GM18505 (cell line): ENCODE results near the gene PLA2G12B.

Experiments used
- ATAC-seq: cut with Tn5 transposase; IDR thresholded peaks from one replicate; pipeline ENCODE4 v1.9.1; 2021; ENCODE audit not compliant: unreplicated experiment
- POLR2A ChIP-seq: IDR thresholded peaks from 4 replicates; pipeline ENCODE4 v1.6.1; 2011; ENCODE audit warnings: borderline replicate concordance; ENCODE audit not compliant: insufficient read depth, insufficient read length; ENCODE audit errors: extremely low read depth

Gene PLA2G12B

GRCh38 chr10:72954230-72954595 is 393 bp downstream of the PLA2G12B start:
- no peak for TF ChIP-seq POLR2A
- no peak for ATAC-seq

- ATAC-seq, result no peak
- no peak for TF ChIP-seq POLR2A
Measured at GRCh38 chr10:72953687-72954086, 919 bp downstream of the PLA2G12B start.

DNA sequence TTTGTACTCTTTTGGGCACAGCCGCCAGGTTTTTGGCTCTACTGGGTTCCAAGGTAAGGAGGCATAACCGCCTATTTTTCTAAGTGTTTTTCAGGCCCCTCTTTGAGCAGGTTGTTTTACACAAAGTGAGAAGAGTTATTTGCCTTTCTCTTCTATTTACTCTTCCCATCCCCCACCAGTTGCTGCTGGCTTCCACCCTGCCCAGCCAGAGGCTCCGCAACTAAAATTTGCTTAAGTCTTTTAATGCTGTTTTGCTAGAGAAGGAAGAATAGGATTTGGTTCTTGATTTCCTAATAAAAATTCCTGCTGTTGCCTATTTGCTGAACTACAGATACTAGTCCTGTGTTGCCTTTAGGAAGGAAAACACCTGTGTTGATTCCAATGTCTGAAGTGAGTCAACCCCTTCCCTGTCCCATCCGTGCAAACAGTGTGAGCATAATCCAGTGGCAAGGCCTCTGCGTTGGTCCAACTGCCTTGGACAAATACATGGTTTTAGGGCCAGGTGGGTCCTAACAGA is 1.9 kb downstream of the PLA2G12B start:
- ATAC-seq, result no peak
- no peak for TF ChIP-seq POLR2A

- no peak for ATAC-seq
- no peak for TF ChIP-seq POLR2A
Measured at GRCh38 chr10:72952189-72952588, 2.4 kb downstream of the PLA2G12B start.

DNA sequence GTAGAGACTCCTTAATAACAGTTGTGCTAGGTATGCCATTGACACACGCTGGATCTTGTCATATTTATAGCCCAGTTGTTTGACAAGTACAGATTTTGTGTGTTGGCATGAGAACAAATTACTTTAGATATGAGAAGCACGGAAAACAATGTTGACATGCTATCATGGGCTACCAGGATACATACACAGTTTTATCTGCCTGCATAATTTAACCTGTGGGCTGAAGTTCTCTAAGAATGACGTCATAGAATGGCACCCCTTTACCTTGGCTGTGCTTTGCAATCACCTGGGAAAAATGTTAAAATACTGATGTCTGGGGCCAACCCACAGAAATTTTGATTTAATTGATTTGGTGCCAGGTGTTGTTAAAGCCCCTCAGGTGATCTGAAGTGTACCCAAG is 2.8 kb downstream of the PLA2G12B start:
- TF ChIP-seq POLR2A, result no peak
- ATAC-seq, result no peak

GRCh38 chr10:72948762-72949161 is 5.8 kb downstream of the PLA2G12B start:
- no peak for TF ChIP-seq POLR2A
- no peak for ATAC-seq

DNA sequence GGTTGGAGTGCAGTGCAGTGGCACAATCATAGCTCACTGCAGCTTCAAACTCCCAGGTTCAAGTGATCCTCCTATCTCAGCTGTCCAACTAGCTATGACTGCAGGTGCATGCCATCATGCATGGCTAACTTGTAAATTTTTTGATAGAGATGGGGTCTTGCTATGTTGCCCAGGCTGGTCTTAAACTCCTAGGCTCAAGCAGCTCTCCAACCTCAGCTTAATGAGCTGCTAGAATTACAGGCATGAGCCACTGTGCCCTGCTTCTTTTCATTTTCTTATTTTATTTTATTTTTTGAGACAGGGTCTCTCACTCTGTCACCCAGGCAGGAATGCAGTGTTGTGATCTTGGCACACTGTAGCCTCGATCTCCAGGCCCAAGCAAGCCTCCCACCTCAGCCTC is 7.6 kb downstream of the PLA2G12B start:
- ATAC-seq, result no peak
- TF ChIP-seq POLR2A, result no peak

GRCh38 chr10:72943498-72944234 is 10.9 kb downstream of the PLA2G12B start:
- ATAC-seq, result no peak
- no peak for TF ChIP-seq POLR2A

- no peak for TF ChIP-seq POLR2A
- no peak for ATAC-seq
Measured at GRCh38 chr10:72935361-72935760, 19.2 kb downstream of the PLA2G12B start.

- no peak for TF ChIP-seq POLR2A
- ATAC-seq, result no peak
Measured at GRCh38 chr10:72932259-72933015, 22.2 kb downstream of the PLA2G12B start.

DNA sequence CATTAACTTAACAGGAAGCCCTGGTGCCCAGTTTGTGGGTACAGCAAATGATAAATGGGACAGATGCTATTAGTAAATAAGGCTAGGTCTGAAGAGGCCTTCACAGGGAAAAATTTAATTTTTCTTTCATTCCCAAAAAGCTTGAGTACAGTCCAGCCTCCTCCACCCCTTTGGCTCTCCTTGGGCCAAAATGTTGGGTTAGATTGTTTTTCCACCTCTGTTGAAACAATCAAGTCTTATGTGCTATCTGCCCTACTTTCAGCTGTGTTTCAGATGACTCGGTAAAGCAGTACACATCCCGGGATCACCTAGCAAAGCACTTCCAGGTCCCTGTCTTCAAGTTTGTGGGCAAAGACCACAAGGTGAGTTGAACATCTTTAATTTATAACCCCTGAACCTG is 24.3 kb downstream of the PLA2G12B start:
- no peak for ATAC-seq
- TF ChIP-seq POLR2A, result no peak

GRCh38 chr10:72928798-72929197 is 25.8 kb downstream of the PLA2G12B start:
- TF ChIP-seq POLR2A, result no peak
- ATAC-seq, result no peak

GRCh38 chr10:72927485-72927884 is 27.1 kb downstream of the PLA2G12B start:
- no peak for TF ChIP-seq POLR2A
- no peak for ATAC-seq

DNA sequence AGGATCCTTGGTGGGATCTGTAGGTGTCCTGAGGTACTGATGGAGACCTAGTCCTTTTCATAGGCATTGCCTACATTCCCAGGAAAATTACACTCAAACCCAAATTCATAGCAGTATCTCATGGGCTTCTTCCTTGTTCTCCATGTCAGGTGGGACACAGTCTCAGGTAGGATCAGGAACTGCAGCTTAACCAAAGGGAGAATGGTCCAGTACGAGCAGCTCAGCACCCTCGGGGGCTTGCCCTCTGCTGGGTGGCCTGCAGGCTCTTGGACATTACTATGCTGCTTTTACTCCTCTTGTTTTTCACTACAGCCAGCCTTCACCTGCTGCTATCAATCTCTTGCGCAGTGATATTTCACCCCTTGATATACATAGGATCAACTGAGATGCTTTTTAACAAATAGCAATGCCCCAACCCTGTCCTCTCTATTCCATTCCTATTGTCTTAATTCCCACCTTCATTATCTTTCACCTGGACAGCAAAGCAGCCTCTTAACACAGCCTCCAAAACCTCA is 28.6 kb downstream of the PLA2G12B start:
- no peak for TF ChIP-seq POLR2A
- no peak for ATAC-seq
